SHP77 treated with DMSO at 0.1 percent for 48 hours (cell line): ENCODE measurements around the gene TBC1D22A.

Source experiments
- DNase-seq: peaks from one replicate; lab custom pipeline; 2025; lab: John Stamatoyannopoulos, UW

TBC1D22A gene

GRCh38 chr22:46887978-46888377 is 125.5 kb downstream of the TBC1D22A start:
- DNase-seq = no peak

GRCh38 chr22:46890819-46891218 is 128.4 kb downstream of the TBC1D22A start:
- no peak for DNase-seq

GRCh38 chr22:46891382-46891951 is 129.0 kb downstream of the TBC1D22A start:
- DNase-seq = no peak

- DNase-seq = no peak
These were observed 130.4 kb downstream of the TBC1D22A start for GRCh38 chr22:46892866-46893265.

GRCh38 chr22:46893281-46894020 is 131.0 kb downstream of the TBC1D22A start:
- no peak for DNase-seq

- DNase-seq = no peak
These were observed 131.7 kb downstream of the TBC1D22A start for GRCh38 chr22:46894081-46894671.

- DNase-seq = no peak
These were observed 132.6 kb downstream of the TBC1D22A start for GRCh38 chr22:46894851-46895640.

GRCh38 chr22:46895753-46896152 is 133.3 kb downstream of the TBC1D22A start:
- DNase-seq = no peak

- DNase-seq = no peak
These were observed 133.7 kb downstream of the TBC1D22A start for GRCh38 chr22:46896166-46896565.

- no peak for DNase-seq
These were observed 134.3 kb downstream of the TBC1D22A start for GRCh38 chr22:46896568-46897245.

- DNase-seq = no peak
These were observed 134.8 kb downstream of the TBC1D22A start for GRCh38 chr22:46897246-46897623.

GRCh38 chr22:46900549-46900948 is 138.1 kb downstream of the TBC1D22A start:
- no peak for DNase-seq

- DNase-seq = no peak
These were observed 140.0 kb downstream of the TBC1D22A start for GRCh38 chr22:46902436-46902835.

GRCh38 chr22:46902998-46903916 is 140.8 kb downstream of the TBC1D22A start:
- no peak for DNase-seq

- DNase-seq = no peak
These were observed 143.0 kb downstream of the TBC1D22A start for GRCh38 chr22:46905415-46905814.

GRCh38 chr22:46905834-46906233 is 143.4 kb downstream of the TBC1D22A start:
- no peak for DNase-seq

GRCh38 chr22:46906326-46907045 is 144.0 kb downstream of the TBC1D22A start:
- DNase-seq = no peak

- no peak for DNase-seq
These were observed 145.1 kb downstream of the TBC1D22A start for GRCh38 chr22:46907241-46908215.

- no peak for DNase-seq
These were observed 146.2 kb downstream of the TBC1D22A start for GRCh38 chr22:46908641-46909107.
